Activated gamma-delta T cell treated with Interleukin-2 at 50 U/mL for 16 hours (primary cell): ENCODE results near the gene OR10H3.
"Not testable (repeated sequence)": the region's sequence is repeated elsewhere in the genome, so short reads cannot be mapped to it uniquely, and the experiment has no call there.

Experiments used
- DNase-seq: peaks from one replicate; pipeline ENCODE4 v3.0.0-alpha.2; 2020

Gene OR10H3

GRCh38 chr19:15779756-15780476, 42.1 kb downstream of the OR10H3 start:
- DNase-seq: no peak

DNA sequence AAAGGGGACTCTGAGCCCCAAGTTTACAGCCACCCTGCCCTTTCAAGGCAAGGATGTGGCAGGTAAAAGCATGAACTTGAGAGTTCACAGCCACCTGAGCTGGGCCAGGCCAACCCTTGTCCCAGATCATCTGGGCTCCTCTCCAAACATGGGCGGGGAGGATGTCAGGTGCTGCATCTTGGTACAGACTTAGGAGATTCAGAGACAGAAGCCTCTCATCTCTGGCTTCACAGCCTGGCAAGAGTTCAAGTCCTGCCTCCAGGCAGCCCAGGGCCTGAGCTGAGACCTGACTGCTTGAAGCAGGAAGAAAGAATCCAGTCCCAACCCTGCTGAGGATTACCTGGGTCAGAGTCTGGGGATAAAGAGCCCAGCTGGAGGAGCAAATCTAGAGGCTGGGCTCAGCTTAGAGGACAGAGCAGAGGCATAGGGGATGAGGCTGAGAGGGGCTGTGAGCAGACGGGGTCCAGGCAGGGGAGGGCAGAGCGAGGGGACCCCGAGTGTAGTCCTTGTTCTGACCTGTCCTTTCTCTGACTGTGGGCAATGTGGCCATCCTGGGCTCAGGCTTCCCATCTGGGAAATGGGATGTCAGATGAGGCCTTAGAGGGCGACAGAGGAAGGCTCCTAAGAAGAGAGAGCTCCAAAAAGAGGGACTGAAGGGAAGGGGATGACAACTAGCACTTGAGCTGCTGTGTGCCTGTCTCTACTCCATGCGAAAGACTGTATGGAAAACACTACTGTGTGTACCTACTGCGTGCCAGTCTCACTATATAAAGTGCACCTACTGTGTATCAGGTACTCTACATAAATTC, 43.0 kb downstream of the OR10H3 start:
- no peak for DNase-seq

DNA sequence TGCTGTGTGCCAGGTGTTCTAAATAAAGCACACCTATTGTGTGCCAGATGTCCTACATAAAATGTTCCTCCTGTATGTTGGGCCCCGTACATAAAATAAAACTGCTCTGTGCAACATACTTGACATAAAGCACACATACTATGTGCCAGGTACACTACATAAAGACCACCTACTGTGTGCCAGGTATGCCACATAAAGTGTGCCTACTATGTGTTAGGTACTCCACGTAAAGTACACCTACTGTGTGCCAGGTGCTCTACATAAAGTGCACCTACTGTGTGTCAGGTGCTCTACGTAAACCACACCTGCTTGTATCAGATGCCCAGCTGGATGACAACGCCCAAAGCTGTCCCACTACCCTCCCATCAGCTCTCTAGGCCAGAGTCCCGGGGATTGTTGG, 43.9 kb downstream of the OR10H3 start:
- no peak for DNase-seq

DNA sequence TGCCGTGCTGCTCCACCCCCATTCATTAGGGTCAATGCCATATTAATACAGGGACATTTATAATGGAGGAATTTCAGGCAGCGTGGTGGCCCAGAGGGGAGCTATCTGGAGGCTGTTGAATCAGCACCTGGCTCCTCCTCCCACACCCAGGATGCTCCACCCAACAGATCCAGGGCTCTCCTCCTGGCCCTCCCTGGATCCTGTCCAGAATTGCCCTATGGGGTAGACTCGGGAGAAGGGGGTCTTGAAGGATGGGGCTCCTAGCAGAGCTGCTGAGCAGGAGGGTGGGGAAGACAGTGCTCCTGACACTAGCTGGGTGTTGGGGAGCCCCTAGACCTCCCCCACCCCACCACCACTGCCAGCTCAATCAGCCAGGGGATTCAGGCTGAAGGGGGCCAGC, 44.4 kb downstream of the OR10H3 start:
- no peak for DNase-seq

DNA sequence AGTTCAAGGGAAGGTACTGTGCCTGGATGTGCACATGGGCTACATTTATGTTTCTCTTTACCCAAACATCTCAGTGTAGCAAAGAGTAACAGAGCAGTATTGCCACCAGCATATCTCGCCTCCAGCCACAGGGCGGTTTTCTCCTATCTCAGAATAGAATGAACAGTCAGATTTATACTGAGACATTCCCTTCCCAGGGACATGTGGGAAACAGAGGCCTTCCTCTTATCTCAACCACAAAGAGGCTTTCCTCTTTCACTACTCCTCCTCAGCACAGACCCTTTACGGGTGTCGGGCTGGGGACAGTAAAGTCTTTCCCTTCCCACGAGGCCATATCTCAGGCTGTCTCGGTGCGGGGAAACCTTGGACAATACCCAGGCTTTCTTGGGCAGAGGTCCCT, 45.1 kb downstream of the OR10H3 start:
- not testable (repeated sequence) for DNase-seq

- no peak for DNase-seq
Measured at GRCh38 chr19:15787611-15788155, 49.9 kb downstream of the OR10H3 start, which contains the start of gene OR10H5. TSS of gene OR10H5 (plus strand) at chr19:15787661. CDS start at chr19:15794049, 6,388 bp downstream.

GRCh38 chr19:15788594-15789270, 50.9 kb downstream of the OR10H3 start:
- no peak for DNase-seq

DNA sequence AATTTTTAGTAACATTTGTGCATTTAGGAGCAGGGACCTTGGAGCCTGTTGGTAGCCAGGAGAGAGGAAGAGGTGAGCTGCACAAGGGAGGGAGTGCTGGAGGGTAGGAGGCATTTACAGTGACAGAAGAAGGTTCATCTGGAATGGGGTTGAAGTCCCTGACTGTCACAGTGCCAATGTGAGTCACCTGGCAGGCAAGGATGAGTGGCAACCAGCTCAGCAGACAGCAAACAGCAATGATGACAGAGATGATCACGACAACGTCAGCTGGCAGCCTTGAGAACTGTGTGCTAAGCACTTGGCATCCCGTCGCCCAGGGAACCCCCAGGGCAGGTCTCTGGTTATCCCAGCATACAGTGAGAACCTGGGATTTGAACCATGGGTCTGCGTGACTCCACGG, 52.3 kb downstream of the OR10H3 start:
- DNase-seq: no peak
